Vagina (tissue), 2 donors: ENCODE measurements around the gene HAO2. TPM values are rescaled to one million over a fixed set of nuclear protein-coding genes. Genes with fewer than 3 reads are reported as not detected.

ENCODE experiments used
- DNase-seq, 2 donors: peaks; one replicate each; pipeline ENCODE4 v3.0.0-alpha.2; 2017; ENCODE audit errors: extremely low spot score in 2 of 2
- H3K27ac ChIP-seq: fragments of 200-600 bp; sonication (generic); one replicate; pipeline ENCODE4 v1.5.1; 2019
- H3K27me3 ChIP-seq: fragments of 200-600 bp; sonication (generic); one replicate; pipeline ENCODE4 v1.5.1; 2019
- H3K36me3 ChIP-seq, 2 donors: fragments of 200-600 bp; sonication (generic); one replicate each; pipeline ENCODE4 v1.5.1; 2017 to 2019
- H3K4me1 ChIP-seq: fragments of 200-600 bp; sonication (generic); one replicate; pipeline ENCODE4 v1.5.1; 2019
- H3K4me3 ChIP-seq, 2 donors: fragments of 200-600 bp; sonication (generic); 1 replicate in 1 of 2; 2 replicates in 1 of 2; pipeline ENCODE4 v1.5.1; 2016 to 2019
- H3K9me3 ChIP-seq: fragments of 200-600 bp; sonication (generic); one replicate; pipeline ENCODE4 v1.5.1; 2019
- POLR2A ChIP-seq, 2 donors: fragments of 450-650 bp; IDR thresholded peaks; one replicate each; pipeline ENCODE4 v1.6.1; 2017; ENCODE audit warnings: antibody characterized with exemption in 2 of 2, mild to moderate bottlenecking in 2 of 2, moderate library complexity in 2 of 2
- POLR2AphosphoS5 ChIP-seq, 2 donors: sonication (generic); formaldehyde crosslinking; IDR thresholded peaks; one replicate each; pipeline ENCODE4 v1.9.0; 2017; ENCODE audit warnings: antibody characterized with exemption in 2 of 2, mild to moderate bottlenecking in 2 of 2, low read depth in 1 of 2; ENCODE audit not compliant: insufficient read depth in 1 of 2
- intact Hi-C: fragments of 100-400 bp; cut with DNase I; formaldehyde crosslinking; loops from one replicate; pipeline ENCODE4 v1.15.1; 2023
- total RNA-seq: library from RNA; depleted of rRNA; stranded (reverse); fragments of >200 nt; gene quantifications from one replicate; pipeline ENCODE4 v1.2.3, GENCODE V29; 2016
- TF ChIP-seq, protein P1 (sequence below), 3 experiments: fragments of 450-650 bp in 2 of 3; fragments of 200-600 bp in 1 of 3; sonication (generic) in 1 of 3; IDR thresholded peaks; one replicate each; pipeline ENCODE4 v1.5.1; 2017 to 2019; ENCODE audit warnings: antibody characterized with exemption in 3 of 3, mild to moderate bottlenecking in 2 of 3, moderate library complexity in 2 of 3

HAO2 gene
- total RNA-seq, 1 donor from 2014 or later = not detected

- Histone ChIP-seq H3K27me3 (no peaks in the 10 kb centered on the region), H3K9me3 (no peaks in the 10 kb centered on the region), H3K4me1 (no peaks in the 10 kb centered on the region), H3K27ac (no peak overlapping the region), H3K4me3 (no peak overlapping the region), H3K36me3 (no peaks in the 10 kb centered on the region)
- intact Hi-C loops = no loop called here
- TF ChIP-seq, protein P1, sequence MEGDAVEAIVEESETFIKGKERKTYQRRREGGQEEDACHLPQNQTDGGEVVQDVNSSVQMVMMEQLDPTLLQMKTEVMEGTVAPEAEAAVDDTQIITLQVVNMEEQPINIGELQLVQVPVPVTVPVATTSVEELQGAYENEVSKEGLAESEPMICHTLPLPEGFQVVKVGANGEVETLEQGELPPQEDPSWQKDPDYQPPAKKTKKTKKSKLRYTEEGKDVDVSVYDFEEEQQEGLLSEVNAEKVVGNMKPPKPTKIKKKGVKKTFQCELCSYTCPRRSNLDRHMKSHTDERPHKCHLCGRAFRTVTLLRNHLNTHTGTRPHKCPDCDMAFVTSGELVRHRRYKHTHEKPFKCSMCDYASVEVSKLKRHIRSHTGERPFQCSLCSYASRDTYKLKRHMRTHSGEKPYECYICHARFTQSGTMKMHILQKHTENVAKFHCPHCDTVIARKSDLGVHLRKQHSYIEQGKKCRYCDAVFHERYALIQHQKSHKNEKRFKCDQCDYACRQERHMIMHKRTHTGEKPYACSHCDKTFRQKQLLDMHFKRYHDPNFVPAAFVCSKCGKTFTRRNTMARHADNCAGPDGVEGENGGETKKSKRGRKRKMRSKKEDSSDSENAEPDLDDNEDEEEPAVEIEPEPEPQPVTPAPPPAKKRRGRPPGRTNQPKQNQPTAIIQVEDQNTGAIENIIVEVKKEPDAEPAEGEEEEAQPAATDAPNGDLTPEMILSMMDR (IDR thresholded peaks at IDR 0.05) = no peak
- TF ChIP-seq POLR2A (IDR thresholded peaks at IDR 0.05) (no peak), POLR2AphosphoS5 (IDR thresholded peaks at IDR 0.05; ENCODE audit: insufficient read depth in 1 of 2, low read depth in 1 of 2) (no peak)
- DNase-seq = no peak
Observed at GRCh38 chr1:119416006-119416640, 47.5 kb downstream of the HAO2 start.

GRCh38 chr1:119419109-119419508 is 50.5 kb downstream of the HAO2 start:
- TF ChIP-seq POLR2A (IDR thresholded peaks at IDR 0.05) (no peak), POLR2AphosphoS5 (IDR thresholded peaks at IDR 0.05; ENCODE audit: insufficient read depth in 1 of 2, low read depth in 1 of 2) (no peak)
- TF ChIP-seq, protein P1 (IDR thresholded peaks at IDR 0.05) = no peak
- no peak for DNase-seq
- Histone ChIP-seq H3K27ac (no peak overlapping the region), H3K36me3 (no peaks in the 10 kb centered on the region), H3K4me1 (no peaks in the 10 kb centered on the region), H3K4me3 (no peak overlapping the region), H3K9me3 (no peaks in the 10 kb centered on the region), H3K27me3 (no peaks in the 10 kb centered on the region)
- intact Hi-C loops = no loop called here

GRCh38 chr1:119420638-119421037 is 52.1 kb downstream of the HAO2 start:
- no peaks in the 10 kb centered on the region for H3K4me1 ChIP-seq
- no peaks in the 10 kb centered on the region for H3K27me3 ChIP-seq
- no peak for TF ChIP-seq POLR2AphosphoS5 (IDR thresholded peaks at IDR 0.05; ENCODE audit: insufficient read depth in 1 of 2, low read depth in 1 of 2)
- TF ChIP-seq, protein P1 (IDR thresholded peaks at IDR 0.05) = no peak
- no peak for TF ChIP-seq POLR2A (IDR thresholded peaks at IDR 0.05)
- no peak overlapping the region for H3K4me3 ChIP-seq
- intact Hi-C loops = no loop called here
- no peaks in the 10 kb centered on the region for H3K36me3 ChIP-seq
- no peak overlapping the region for H3K27ac ChIP-seq
- no peak for DNase-seq
- H3K9me3 ChIP-seq = no peaks in the 10 kb centered on the region

DNA sequence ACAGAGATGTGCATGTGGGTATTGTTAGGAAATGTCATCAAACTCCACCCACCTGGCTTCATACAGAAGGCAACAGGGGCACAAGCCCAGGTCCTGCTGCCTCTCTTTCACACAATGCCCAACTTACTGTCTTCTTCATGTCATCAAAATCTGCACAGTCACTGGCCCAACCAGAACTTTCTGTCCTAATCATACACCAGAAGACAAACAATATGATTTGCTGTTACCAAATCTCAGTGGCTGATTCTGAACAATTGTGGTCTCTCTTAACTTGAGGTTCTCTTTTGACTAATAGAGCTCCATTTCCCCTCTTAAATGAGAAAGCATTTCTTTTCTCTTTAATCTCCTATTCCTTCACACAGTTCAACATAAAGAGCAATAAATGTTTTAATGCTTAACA is 54.0 kb downstream of the HAO2 start:
- Histone ChIP-seq H3K27me3 (no peaks in the 10 kb centered on the region), H3K4me3 (no peak overlapping the region), H3K27ac (no peak overlapping the region), H3K4me1 (no peaks in the 10 kb centered on the region), H3K9me3 (no peaks in the 10 kb centered on the region), H3K36me3 (no peaks in the 10 kb centered on the region)
- no peak for DNase-seq
- intact Hi-C loops = no loop called here
- TF ChIP-seq, protein P1 (IDR thresholded peaks at IDR 0.05) = no peak
- TF ChIP-seq POLR2AphosphoS5 (IDR thresholded peaks at IDR 0.05; ENCODE audit: insufficient read depth in 1 of 2, low read depth in 1 of 2) (no peak), POLR2A (IDR thresholded peaks at IDR 0.05) (no peak)

DNA sequence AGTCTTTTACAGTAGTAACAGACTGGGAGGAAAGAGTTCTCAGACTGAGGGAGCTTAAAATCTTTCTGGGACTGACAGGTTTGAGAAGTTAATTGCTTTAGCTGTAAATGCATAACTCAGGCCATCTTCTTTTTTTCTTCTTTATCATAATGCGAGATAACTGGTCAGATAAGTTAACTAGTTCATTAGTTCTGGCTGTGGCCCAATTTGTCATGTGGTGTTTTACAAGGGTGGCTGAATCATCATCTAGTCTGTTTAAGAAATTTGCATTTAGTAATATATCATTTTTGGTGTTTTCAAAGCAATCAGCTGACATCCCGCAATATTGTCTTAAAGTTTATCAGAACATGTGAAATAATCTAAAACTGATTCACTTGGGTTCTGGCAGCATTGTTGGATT is 60.4 kb downstream of the HAO2 start:
- intact Hi-C loops = no loop called here
- DNase-seq = no peak

More for the DNA sequence above, 60.4 kb downstream of the HAO2 start:
- no peaks in the 10 kb centered on the region for H3K27me3 ChIP-seq
- no peaks in the 10 kb centered on the region for H3K9me3 ChIP-seq
- no peak overlapping the region for H3K27ac ChIP-seq
- H3K36me3 ChIP-seq = no peaks in the 10 kb centered on the region
- TF ChIP-seq POLR2A (IDR thresholded peaks at IDR 0.05) (no peak), POLR2AphosphoS5 (IDR thresholded peaks at IDR 0.05; ENCODE audit: insufficient read depth in 1 of 2, low read depth in 1 of 2) (no peak)
- TF ChIP-seq, protein P1 (IDR thresholded peaks at IDR 0.05) = no peak
- no peaks in the 10 kb centered on the region for H3K4me1 ChIP-seq
- no peak overlapping the region for H3K4me3 ChIP-seq
